RWPE2 (cell line): ENCODE measurements around the gene SUCLG2.
A peak's percentile ranks its signal among the peaks of the same experiment; 100 is the strongest.

Experiments used
- ATAC-seq: fragments of 200-7000 bp; cut with Tn5 transposase; 3 replicates; pipeline ENCODE4 v1.9.1; 2021; ENCODE audit warnings: low read depth
- DNase-seq: peaks from one replicate; pipeline ENCODE4 v3.0.0-alpha.2; 2020; ENCODE audit warnings: low spot score
- H3K27ac ChIP-seq: fragments of 450-650 bp; 2 replicates; pipeline ENCODE4 v1.5.1; 2017; ENCODE audit warnings: mild to moderate bottlenecking; ENCODE audit not compliant: poor library complexity, severe bottlenecking
- H3K27me3 ChIP-seq: fragments of 250-450 bp; sonication (Bioruptor Pico); 2 replicates; pipeline ENCODE4 v1.5.1; 2021; ENCODE audit warnings: mild to moderate bottlenecking, moderate library complexity; ENCODE audit not compliant: insufficient read depth, poor library complexity, severe bottlenecking
- H3K36me3 ChIP-seq: fragments of 250-450 bp; sonication (Bioruptor Pico); 2 replicates; pipeline ENCODE4 v1.5.1; 2020; ENCODE audit warnings: low read depth, mild to moderate bottlenecking, moderate library complexity
- H3K4me1 ChIP-seq: fragments of 250-450 bp; sonication (Bioruptor Pico); 2 replicates; pipeline ENCODE4 v1.5.1; 2021; ENCODE audit warnings: mild to moderate bottlenecking, moderate library complexity; ENCODE audit not compliant: insufficient read depth, poor library complexity, severe bottlenecking
- H3K4me3 ChIP-seq: fragments of 250-450 bp; sonication (Bioruptor Pico); 2 replicates; pipeline ENCODE4 v1.5.1; 2021; ENCODE audit warnings: mild to moderate bottlenecking, moderate library complexity; ENCODE audit not compliant: severe bottlenecking
- H3K9me3 ChIP-seq: fragments of 250-450 bp; sonication (Bioruptor Pico); 2 replicates; pipeline ENCODE4 v1.5.1; 2021; ENCODE audit warnings: mild to moderate bottlenecking, moderate library complexity; ENCODE audit not compliant: severe bottlenecking
- CTCF ChIP-seq: fragments of 450-650 bp; IDR thresholded peaks from one replicate; pipeline ENCODE4 v1.5.1; 2017; ENCODE audit warnings: mild to moderate bottlenecking, moderate library complexity; ENCODE audit not compliant: poor library complexity, severe bottlenecking

Gene SUCLG2

GRCh38 chr3:67529915-67530314 lies 124.5 kb downstream of the SUCLG2 start:
- no peak for DNase-seq
- TF ChIP-seq CTCF: no peak
- Histone ChIP-seq H3K27ac (no peak overlapping the region), H3K4me3 (no peak overlapping the region), H3K36me3 (peaks cover 6% of the 10 kb centered on the region), H3K4me1 (peaks cover 15% of the 10 kb centered on the region), H3K9me3 (no peaks in the 10 kb centered on the region), H3K27me3 (no peaks in the 10 kb centered on the region)
- no peak for ATAC-seq

GRCh38 chr3:67529337-67529736 lies 125.1 kb downstream of the SUCLG2 start:
- peaks cover 6% of the 10 kb centered on the region for H3K36me3 ChIP-seq
- H3K4me1 ChIP-seq: peaks cover 16% of the 10 kb centered on the region
- ATAC-seq: no peak
- no peak overlapping the region for H3K4me3 ChIP-seq
- no peak for DNase-seq
- H3K27me3 ChIP-seq: no peaks in the 10 kb centered on the region
- no peak for TF ChIP-seq CTCF
- no peak overlapping the region for H3K27ac ChIP-seq
- no peaks in the 10 kb centered on the region for H3K9me3 ChIP-seq

- no peak for DNase-seq
- TF ChIP-seq CTCF: no peak
- peaks cover 15% of the 10 kb centered on the region for H3K4me1 ChIP-seq
- H3K27me3 ChIP-seq: no peaks in the 10 kb centered on the region
- no peak overlapping the region for H3K4me3 ChIP-seq
- peak; percentile 97 for ATAC-seq
- no peaks in the 10 kb centered on the region for H3K9me3 ChIP-seq
- H3K27ac ChIP-seq: peak overlapping the region; percentile 46
- peaks cover 6% of the 10 kb centered on the region for H3K36me3 ChIP-seq
Measured at GRCh38 chr3:67526246-67526645, 128.2 kb downstream of the SUCLG2 start.

- ATAC-seq (no peak), DNase-seq (no peak)
- H3K9me3 ChIP-seq: no peaks in the 10 kb centered on the region
- no peak overlapping the region for H3K27ac ChIP-seq
- no peak for TF ChIP-seq CTCF
- H3K4me1 ChIP-seq: peaks cover 13% of the 10 kb centered on the region
- peaks cover 15% of the 10 kb centered on the region for H3K36me3 ChIP-seq
- H3K4me3 ChIP-seq: no peak overlapping the region
- H3K27me3 ChIP-seq: no peaks in the 10 kb centered on the region
Measured at GRCh38 chr3:67524046-67524445, 130.4 kb downstream of the SUCLG2 start.

GRCh38 chr3:67522081-67522480 lies 132.3 kb downstream of the SUCLG2 start:
- ATAC-seq: no peak

More at GRCh38 chr3:67522081-67522480, 132.3 kb downstream of the SUCLG2 start:
- H3K27ac ChIP-seq: no peak overlapping the region
- H3K4me3 ChIP-seq: no peak overlapping the region
- peaks cover 13% of the 10 kb centered on the region for H3K4me1 ChIP-seq
- no peak for DNase-seq
- no peaks in the 10 kb centered on the region for H3K27me3 ChIP-seq
- no peaks in the 10 kb centered on the region for H3K9me3 ChIP-seq
- H3K36me3 ChIP-seq: peaks cover 23% of the 10 kb centered on the region
- TF ChIP-seq CTCF: no peak
